ENCODE results near the gene CNTNAP4. TPM values are rescaled to one million over a fixed set of nuclear protein-coding genes. Genes with fewer than 3 reads are reported as not detected.

CNTNAP4 gene
- total RNA-seq (10.9 TPM), polyA plus RNA-seq (0.16 TPM)

DNA sequence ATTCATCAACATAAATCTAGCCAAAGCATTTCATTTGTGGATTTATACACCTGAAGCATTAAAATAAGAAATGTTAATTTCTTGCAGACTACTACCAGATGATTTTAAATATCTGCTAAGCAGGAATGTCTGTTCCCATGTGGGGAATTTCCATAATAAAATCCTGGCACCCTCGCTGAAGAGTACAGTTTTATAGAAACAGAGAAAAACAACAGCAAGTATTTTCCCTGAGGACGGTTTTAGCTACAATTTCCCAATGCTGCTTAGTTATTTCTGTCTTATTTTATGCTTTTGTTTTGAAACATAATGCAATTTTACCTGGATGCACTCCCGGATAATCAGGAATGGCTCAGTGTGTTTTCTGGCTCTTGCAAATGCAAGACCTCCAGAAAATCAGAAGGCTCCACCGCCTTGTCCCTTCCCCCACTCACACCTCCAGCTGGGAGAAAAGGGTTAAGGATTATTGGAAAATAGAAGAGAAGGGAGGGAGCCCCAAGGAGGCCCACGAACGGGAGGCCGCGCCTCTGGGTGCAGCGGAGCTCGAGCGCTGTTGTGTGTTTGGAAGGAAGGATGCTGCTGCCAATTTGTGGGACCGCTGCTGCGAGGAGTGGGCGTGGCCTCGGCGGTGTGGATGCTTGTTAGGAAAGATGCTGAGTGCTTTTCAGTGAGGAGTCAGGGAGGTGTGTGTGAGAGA lies at the start of gene CNTNAP4:
CNTNAP4 (plus strand) TSS at position 657 of the 694 bp plus-strand sequence. CDS start 262 bp downstream, outside the sequence.
- Histone ChIP-seq H3K4me3 (ENCODE audit: low read depth, low read length) (no peak within 1 kb of the TSS), H3K4me1 (ENCODE audit: insufficient read depth) (no peaks in the 10 kb centered on the region), H3K36me3 (ENCODE audit: insufficient read depth) (no peaks in the 10 kb centered on the region), H3K27ac (ENCODE audit: low read depth) (no peak within 1 kb of the TSS)
- 7% methylated on average over 16 of the region's 16 CpGs for WGBS
- DNase-seq (ENCODE audit: extremely low spot score) = no peak

DNA sequence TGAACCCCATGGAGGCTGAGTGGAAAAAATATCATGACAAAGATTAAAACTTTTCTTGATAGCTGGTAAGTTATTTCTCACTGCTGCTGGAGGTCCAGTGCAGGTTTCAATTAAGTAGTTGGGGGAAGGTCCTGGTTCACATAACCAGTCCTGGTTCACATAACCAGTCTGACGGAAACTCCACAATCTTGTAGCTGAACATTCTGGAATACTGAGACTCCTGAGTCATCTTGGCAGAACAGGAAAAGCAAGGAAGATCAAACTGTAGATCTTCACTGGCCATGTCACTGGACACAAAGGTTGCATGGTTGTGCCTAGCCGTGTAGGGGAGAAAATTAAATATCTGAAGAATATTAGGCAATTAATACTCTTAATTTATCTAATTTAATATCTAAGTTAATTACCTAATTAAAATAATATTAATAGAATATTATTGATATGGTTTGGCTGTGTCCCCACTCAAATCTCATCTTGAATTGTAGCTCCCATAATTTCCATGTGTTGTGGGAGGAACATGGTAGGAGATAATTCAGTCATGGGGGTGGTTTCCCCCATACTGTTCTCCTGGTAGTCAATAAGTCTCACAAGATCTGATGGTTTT lies 48.6 kb upstream of the CNTNAP4 start:
- Histone ChIP-seq H3K4me3 (ENCODE audit: low read depth, low read length) (no peak overlapping the region), H3K36me3 (ENCODE audit: insufficient read depth) (no peaks in the 10 kb centered on the region), H3K27ac (ENCODE audit: low read depth) (no peak overlapping the region), H3K4me1 (ENCODE audit: insufficient read depth) (no peaks in the 10 kb centered on the region)
- 68% methylated on average over 2 of the region's 2 CpGs for WGBS
- no peak for DNase-seq (ENCODE audit: extremely low spot score)

DNA sequence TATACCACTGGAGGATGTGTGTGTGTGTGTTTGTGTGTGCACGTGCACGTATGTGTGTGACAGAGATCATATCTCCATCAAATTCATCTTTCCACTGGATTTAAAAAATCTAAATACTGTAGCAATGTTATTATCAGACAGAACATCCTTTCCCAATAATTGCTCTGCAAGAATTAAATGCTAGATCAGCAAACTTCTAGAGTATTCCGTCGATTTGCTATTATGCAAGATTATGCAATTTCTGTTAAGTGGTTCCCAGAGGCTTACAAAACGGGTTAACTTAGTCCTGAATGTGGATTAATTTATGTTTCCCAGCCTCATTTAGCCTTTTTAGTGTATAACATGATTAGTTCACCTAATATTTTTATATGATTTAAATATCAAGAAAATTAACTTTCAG lies 44.5 kb upstream of the CNTNAP4 start:
- no peaks in the 10 kb centered on the region for H3K36me3 ChIP-seq (ENCODE audit: insufficient read depth)
- H3K4me3 ChIP-seq (ENCODE audit: low read depth, low read length) = no peak overlapping the region
- no peak for DNase-seq (ENCODE audit: extremely low spot score)
- WGBS = 62% methylated on average over 5 of the region's 5 CpGs
- H3K4me1 ChIP-seq (ENCODE audit: insufficient read depth) = no peaks in the 10 kb centered on the region
- no peak overlapping the region for H3K27ac ChIP-seq (ENCODE audit: low read depth)

DNA sequence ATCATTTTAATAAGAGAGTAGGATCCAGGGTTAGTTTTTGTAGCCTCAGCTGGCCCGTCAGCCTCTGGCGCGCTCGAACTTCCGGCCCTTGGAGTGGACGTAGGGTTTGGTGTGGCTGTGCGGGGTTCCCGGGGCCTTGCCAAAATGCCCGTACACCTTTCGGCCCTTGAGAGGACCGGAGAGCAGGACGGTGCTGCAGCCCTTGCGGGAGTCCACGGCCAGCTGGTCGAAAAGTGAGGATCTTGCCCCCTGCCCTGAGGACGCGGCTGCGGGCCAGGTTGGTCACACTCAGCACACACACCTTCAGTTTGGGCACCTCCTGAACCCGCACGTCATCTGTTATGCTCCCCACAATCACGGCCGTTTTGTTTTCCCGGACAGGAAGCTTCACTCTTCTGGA lies 42.2 kb upstream of the CNTNAP4 start:
- no peak overlapping the region for H3K27ac ChIP-seq (ENCODE audit: low read depth)
- no peak overlapping the region for H3K4me3 ChIP-seq (ENCODE audit: low read depth, low read length)
- no peaks in the 10 kb centered on the region for H3K36me3 ChIP-seq (ENCODE audit: insufficient read depth)
- 96% methylated on average over 23 of the region's 23 CpGs for WGBS
- no peak for DNase-seq (ENCODE audit: extremely low spot score)
- no peaks in the 10 kb centered on the region for H3K4me1 ChIP-seq (ENCODE audit: insufficient read depth)

DNA sequence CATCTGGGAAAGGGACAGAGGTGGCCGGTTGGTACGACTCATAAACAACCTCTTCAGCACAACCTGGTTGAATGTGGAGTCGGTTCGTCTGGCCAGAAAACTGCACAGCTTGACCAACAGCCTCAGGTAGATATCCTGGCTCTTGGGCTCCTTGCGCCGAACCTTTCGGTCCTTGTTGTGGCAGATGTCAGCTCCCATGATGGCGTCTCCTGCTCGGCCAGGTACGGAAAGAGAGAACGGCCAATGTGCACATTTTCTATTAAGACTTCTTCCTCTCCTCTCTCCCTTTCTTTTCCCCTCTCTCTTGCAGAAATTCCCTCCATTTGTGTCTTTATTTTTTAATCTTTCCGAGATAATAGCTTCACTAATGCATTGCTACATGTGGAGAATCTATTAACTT lies 41.8 kb upstream of the CNTNAP4 start:
- H3K27ac ChIP-seq (ENCODE audit: low read depth) = no peak overlapping the region
- WGBS = 95% methylated on average over 12 of the region's 12 CpGs
- no peaks in the 10 kb centered on the region for H3K4me1 ChIP-seq (ENCODE audit: insufficient read depth)
- H3K4me3 ChIP-seq (ENCODE audit: low read depth, low read length) = no peak overlapping the region
- no peaks in the 10 kb centered on the region for H3K36me3 ChIP-seq (ENCODE audit: insufficient read depth)
- DNase-seq (ENCODE audit: extremely low spot score) = no peak

DNA sequence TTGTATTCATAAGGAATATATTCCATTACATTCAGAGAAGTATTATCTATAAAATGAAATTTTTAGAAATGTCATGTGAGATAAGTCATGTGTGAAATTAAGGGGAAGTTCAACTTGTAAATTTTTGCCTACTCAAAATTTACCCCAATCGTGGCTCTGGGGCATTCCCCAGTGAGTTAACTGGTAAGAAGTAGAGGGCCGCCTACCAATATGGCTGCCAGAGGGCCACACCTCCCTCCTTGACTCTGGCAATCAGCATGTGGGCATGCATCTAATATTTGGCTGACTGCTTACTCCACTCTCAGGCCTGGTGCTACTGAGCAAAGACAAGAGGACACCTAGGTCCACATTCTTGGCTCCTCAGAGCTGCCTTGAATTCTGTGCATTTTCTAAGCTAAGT lies 39.7 kb upstream of the CNTNAP4 start:
- no peaks in the 10 kb centered on the region for H3K4me1 ChIP-seq (ENCODE audit: insufficient read depth)
- DNase-seq (ENCODE audit: extremely low spot score) = no peak
- H3K27ac ChIP-seq (ENCODE audit: low read depth) = no peak overlapping the region
- 62% methylated on average over 2 of the region's 2 CpGs for WGBS
- no peaks in the 10 kb centered on the region for H3K36me3 ChIP-seq (ENCODE audit: insufficient read depth)
- H3K4me3 ChIP-seq (ENCODE audit: low read depth, low read length) = no peak overlapping the region

DNA sequence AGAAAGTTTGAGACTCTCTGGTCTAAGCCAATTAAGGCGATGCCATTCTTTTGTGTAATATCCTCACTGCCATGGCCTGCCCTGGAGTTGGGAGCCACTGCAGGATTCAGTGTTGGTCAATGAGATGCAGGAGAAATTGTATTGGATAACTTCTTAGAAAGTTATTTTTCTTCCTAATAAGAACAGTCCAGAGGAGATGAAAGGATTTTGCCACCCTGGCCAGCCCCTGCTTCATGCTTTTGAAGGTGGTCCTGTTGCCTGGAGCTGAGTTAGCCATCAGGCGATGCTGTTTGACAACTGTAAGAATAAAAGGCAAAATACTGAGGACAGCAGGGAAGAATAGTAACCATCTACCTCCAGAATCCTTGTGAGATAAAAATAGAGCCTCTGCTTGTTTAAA lies 35.4 kb upstream of the CNTNAP4 start:
- no peak for DNase-seq (ENCODE audit: extremely low spot score)
- H3K4me3 ChIP-seq (ENCODE audit: low read depth, low read length) = no peak overlapping the region
- H3K36me3 ChIP-seq (ENCODE audit: insufficient read depth) = no peaks in the 10 kb centered on the region
- WGBS = 88% methylated on average over 2 of the region's 2 CpGs
- H3K4me1 ChIP-seq (ENCODE audit: insufficient read depth) = no peaks in the 10 kb centered on the region
- no peak overlapping the region for H3K27ac ChIP-seq (ENCODE audit: low read depth)

DNA sequence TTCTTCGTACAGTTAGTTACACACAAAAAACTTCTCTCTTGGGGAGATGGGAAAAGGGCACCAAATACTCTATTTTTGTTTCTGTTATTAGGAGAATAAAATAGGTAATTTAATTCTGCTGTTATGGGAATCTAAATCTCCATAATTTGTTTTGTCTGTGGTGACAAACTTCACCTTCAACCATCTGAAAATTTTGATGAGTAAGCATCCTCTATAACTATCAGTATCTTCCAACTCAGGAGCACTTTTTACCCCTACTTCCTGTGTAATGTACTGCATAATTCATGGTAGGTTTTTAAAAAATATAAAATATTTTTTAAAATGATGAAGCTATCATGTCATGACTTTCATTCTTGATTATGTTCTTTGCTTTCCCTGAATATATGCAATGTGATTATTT lies 33.6 kb upstream of the CNTNAP4 start:
- Histone ChIP-seq H3K4me1 (ENCODE audit: insufficient read depth) (no peaks in the 10 kb centered on the region), H3K36me3 (ENCODE audit: insufficient read depth) (no peaks in the 10 kb centered on the region), H3K4me3 (ENCODE audit: low read depth, low read length) (no peak overlapping the region), H3K27ac (ENCODE audit: low read depth) (no peak overlapping the region)
- DNase-seq (ENCODE audit: extremely low spot score) = no peak
- 90% methylated on average over 1 of the region's 1 CpG for WGBS

DNA sequence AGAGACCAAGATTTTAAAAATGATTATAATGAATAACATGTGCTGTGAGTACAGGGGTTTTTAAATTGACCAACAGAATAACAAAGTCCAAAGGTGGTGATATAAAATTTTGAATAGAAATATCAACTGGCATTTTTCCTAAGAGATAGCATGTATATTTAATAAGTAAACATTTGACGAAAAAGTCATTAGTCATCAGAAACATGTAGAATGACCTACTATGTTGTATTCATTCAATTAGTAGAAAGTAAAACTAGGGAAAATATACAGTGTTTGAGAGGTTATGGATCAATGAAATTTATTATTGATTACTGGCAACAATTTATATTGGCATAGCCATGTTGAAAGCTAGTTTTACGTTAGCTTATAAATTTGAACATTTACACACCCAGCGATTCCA lies 30.6 kb upstream of the CNTNAP4 start:
- Histone ChIP-seq H3K36me3 (ENCODE audit: insufficient read depth) (no peaks in the 10 kb centered on the region), H3K4me1 (ENCODE audit: insufficient read depth) (no peaks in the 10 kb centered on the region), H3K4me3 (ENCODE audit: low read depth, low read length) (no peak overlapping the region), H3K27ac (ENCODE audit: low read depth) (no peak overlapping the region)
- WGBS = 75% methylated on average over 3 of the region's 3 CpGs
- no peak for DNase-seq (ENCODE audit: extremely low spot score)

DNA sequence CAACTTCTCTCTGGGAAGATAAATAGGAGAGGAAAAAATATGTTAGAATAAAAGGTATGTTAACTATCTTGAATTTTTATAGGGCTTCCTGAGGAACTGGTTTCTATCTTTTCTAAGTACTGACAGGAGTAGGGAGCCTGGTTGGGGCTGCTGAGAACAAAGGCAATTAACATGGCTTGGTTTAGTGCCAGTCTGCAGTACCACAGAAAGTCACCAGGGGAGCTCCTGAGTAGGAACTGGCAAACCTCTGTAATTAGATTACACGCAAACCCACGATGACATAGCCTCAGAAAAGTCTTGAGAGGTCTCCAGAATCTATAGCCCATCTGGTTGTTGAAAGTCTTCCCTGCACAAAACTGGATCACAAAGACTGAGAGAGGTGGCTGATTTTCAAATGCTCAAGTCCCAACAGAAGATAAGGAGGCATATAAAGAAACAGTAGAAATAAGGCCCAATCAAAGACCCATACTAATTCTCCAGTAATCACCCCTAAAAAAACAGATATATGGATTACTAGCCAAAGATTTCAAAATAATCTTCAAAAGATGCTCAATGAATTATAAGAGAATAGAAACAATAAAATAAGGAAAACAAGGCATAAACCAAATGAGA lies 11.7 kb upstream of the CNTNAP4 start:
- no peak overlapping the region for H3K4me3 ChIP-seq (ENCODE audit: low read depth, low read length)
- 24% methylated on average over 2 of the region's 2 CpGs for WGBS
- no peak overlapping the region for H3K27ac ChIP-seq (ENCODE audit: low read depth)
- DNase-seq (ENCODE audit: extremely low spot score) = no peak
- no peaks in the 10 kb centered on the region for H3K36me3 ChIP-seq (ENCODE audit: insufficient read depth)
- no peaks in the 10 kb centered on the region for H3K4me1 ChIP-seq (ENCODE audit: insufficient read depth)

DNA sequence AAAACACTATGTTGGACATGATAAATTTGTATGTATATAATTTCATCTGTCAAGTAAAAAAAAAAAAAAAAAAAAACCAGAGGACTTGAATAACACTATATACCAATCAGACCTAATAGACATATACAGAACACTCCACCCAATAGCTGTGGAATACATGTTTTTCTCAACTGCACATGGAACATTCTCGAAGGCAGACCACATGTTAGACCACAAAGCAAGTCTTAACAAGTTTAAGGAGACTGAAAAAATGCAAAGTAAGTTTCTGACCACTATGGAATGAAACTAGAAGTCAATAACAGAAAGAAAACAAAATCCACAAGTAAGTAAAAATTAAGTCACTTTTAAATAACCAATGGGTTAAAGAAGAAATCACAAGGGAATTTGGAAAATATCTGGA lies 8.4 kb upstream of the CNTNAP4 start:
- no peak overlapping the region for H3K27ac ChIP-seq (ENCODE audit: low read depth)
- H3K4me1 ChIP-seq (ENCODE audit: insufficient read depth) = no peaks in the 10 kb centered on the region
- 73% methylated on average over 1 of the region's 1 CpG for WGBS
- DNase-seq (ENCODE audit: extremely low spot score) = no peak
- H3K4me3 ChIP-seq (ENCODE audit: low read depth, low read length) = no peak overlapping the region
- no peaks in the 10 kb centered on the region for H3K36me3 ChIP-seq (ENCODE audit: insufficient read depth)

DNA sequence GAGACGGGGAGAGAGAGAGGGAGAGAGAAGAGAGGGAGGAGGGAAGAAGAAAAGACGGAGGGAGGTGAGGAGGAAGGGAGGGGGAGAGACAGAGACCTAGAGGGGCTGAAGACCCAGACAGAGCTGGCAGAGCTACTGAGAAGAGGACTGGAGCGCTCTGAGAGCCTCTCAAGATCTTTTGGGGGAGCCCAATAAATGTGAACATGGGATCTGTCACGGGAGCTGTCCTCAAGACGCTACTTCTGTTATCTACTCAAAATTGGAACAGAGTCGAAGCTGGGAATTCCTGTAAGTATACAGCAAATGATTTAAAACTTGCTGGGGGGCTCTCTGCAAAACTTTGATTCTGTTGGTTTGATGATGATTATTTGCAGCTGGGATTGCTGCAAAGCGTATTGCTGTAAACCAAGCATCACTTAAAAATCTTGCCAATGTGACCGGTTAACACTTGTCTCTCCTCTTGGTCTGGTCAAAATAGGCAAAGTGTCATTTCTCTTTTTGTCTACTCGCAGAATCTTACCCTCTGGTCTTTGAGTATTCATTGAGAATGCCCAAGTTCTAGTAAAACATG lies 344 bp downstream of the CNTNAP4 start:
- Histone ChIP-seq H3K4me1 (ENCODE audit: insufficient read depth) (no peaks in the 10 kb centered on the region), H3K4me3 (ENCODE audit: low read depth, low read length) (no peak overlapping the region)

DNA sequence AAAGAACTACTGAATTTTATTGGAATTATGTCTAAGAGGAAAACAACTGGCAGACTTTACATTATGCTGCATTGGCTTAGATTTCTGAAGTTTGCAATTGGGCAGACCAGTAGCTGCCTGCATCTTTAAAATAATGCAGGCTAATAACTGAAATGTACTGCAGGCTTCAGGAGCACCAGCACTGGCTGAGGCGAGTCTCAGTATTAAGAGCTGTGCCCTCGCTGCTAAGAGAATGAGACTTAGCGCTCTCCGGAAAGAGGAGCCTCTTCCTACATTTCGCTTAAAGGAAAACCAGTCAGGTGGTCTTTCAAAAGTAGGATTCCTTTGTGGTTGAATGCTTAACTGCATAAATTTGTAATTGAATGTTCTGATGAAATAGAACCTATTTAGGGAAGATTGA lies 885 bp downstream of the CNTNAP4 start:
- Histone ChIP-seq H3K36me3 (ENCODE audit: insufficient read depth) (no peaks in the 10 kb centered on the region), H3K4me1 (ENCODE audit: insufficient read depth) (no peaks in the 10 kb centered on the region), H3K4me3 (ENCODE audit: low read depth, low read length) (no peak overlapping the region), H3K27ac (ENCODE audit: low read depth) (no peak overlapping the region)
- WGBS = 77% methylated on average over 5 of the region's 5 CpGs
- DNase-seq (ENCODE audit: extremely low spot score) = no peak

More for the DNA sequence above, 344 bp downstream of the CNTNAP4 start:
- 20% methylated on average over 9 of the region's 9 CpGs for WGBS
- DNase-seq (ENCODE audit: extremely low spot score) = no peak
- no peak overlapping the region for H3K27ac ChIP-seq (ENCODE audit: low read depth)
- H3K36me3 ChIP-seq (ENCODE audit: insufficient read depth) = no peaks in the 10 kb centered on the region

DNA sequence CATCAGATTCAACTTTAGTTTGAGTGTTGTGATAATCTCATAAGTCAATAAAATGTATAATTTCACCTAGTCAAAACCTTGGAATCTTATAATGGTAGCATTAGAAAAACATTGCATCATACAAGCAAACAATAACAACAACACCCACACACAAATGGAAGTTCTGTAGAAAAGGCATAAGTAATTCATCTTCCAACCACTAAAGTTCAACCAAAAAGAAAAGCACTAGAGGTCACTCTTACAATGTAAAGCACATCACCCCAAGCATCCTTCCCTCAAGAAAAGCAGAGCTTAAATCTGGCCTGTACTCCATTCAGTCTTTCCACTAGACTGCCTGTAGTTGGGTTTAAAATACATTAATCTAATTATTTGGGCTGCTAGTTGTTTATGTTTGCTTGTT lies 1.8 kb downstream of the CNTNAP4 start:
- Histone ChIP-seq H3K4me3 (ENCODE audit: low read depth, low read length) (no peak overlapping the region), H3K36me3 (ENCODE audit: insufficient read depth) (no peaks in the 10 kb centered on the region), H3K4me1 (ENCODE audit: insufficient read depth) (no peaks in the 10 kb centered on the region), H3K27ac (ENCODE audit: low read depth) (no peak overlapping the region)
- no peak for DNase-seq (ENCODE audit: extremely low spot score)
